Endothelial cell of umbilical vein (primary cell): ENCODE measurements around the gene DHTKD1. TPM values are rescaled to one million over a fixed set of nuclear protein-coding genes. Genes with fewer than 3 reads are reported as not detected.

Experiments
- BruUV-seq: library from RNA; stranded (reverse); fragments of 400-500 nt; replicated peaks from 2 replicates; lab custom pipeline; 2021; lab: Mats Ljungman, UMichigan
- CTCF ChIA-PET: fragments of 300-600, 350-600 bp; sonication (Branson Sonifier 250); formaldehyde crosslinking; loops from one replicate; lab custom pipeline; 2021; ENCODE audit warnings: antibody characterized with exemption, inconsistent platforms; lab: Charles Lee
- POLR2A ChIA-PET: fragments of 300-600, 350-600 bp; sonication (Branson Sonifier 250); formaldehyde crosslinking; loops from one replicate; lab custom pipeline; 2021; ENCODE audit warnings: antibody characterized with exemption, inconsistent platforms; lab: Charles Lee
- DNase-seq: peaks from one replicate; pipeline ENCODE4 v3.0.0-alpha.2; 2011; ENCODE audit warnings: low read depth, low spot score
- FAIRE-seq: peaks from 2 replicates; lab custom pipeline; 2011; peaks lifted over from hg19 to GRCh38; lab: Jason Lieb, UNC
- H2AFZ ChIP-seq: 2 replicates; pipeline ENCODE4 v1.6.0; 2012; ENCODE audit warnings: low read depth, low read length, control low read depth, inconsistent platforms
- H3K27ac ChIP-seq: 2 replicates; pipeline ENCODE4 v1.5.1; 2011; ENCODE audit warnings: low read depth, mild to moderate bottlenecking, control low read depth, low read length, moderate library complexity; ENCODE audit not compliant: insufficient read depth
- H3K27me3 ChIP-seq, 2 experiments: 2 replicates each; pipeline versions ENCODE4 v1.6.0 to v1.6.1; 2011; ENCODE audit warnings: low read length in 2 of 2, mixed read lengths in 1 of 2; ENCODE audit not compliant: control insufficient read depth in 2 of 2, insufficient read depth in 2 of 2
- H3K36me3 ChIP-seq, 2 experiments: 2 replicates in 1 of 2; 3 replicates in 1 of 2; pipeline ENCODE4 v1.5.1; 2011; ENCODE audit warnings: low read length in 2 of 2, mild to moderate bottlenecking in 1 of 2, moderate library complexity in 1 of 2; ENCODE audit not compliant: control insufficient read depth in 2 of 2, insufficient read depth in 2 of 2; ENCODE audit errors: extremely low read depth in 1 of 2
- H3K4me1 ChIP-seq: 3 replicates; pipeline ENCODE4 v1.5.1; 2011; ENCODE audit warnings: mild to moderate bottlenecking, low read length; ENCODE audit not compliant: control insufficient read depth, insufficient read depth; ENCODE audit errors: extremely low read depth
- H3K4me2 ChIP-seq: 2 replicates; pipeline ENCODE4 v1.6.1; 2011; ENCODE audit warnings: low read length, control low read depth, mixed read lengths; ENCODE audit not compliant: insufficient read depth
- H3K4me3 ChIP-seq, 3 experiments: fragments of 200-600 bp in 1 of 3; sonication (generic), shearing (Covaris generic) in 1 of 3; replicated peaks in 1 of 3; 2 replicates each; pipeline ENCODE4 v1.5.1; 2011 to 2016; ENCODE audit warnings: control low read depth in 3 of 3, low read length in 3 of 3, mild to moderate bottlenecking in 2 of 3, inconsistent platforms in 1 of 3, low read depth in 1 of 3, moderate library complexity in 1 of 3; ENCODE audit not compliant: insufficient read depth in 1 of 3
- H3K79me2 ChIP-seq: 2 replicates; pipeline ENCODE4 v1.6.0; 2012; ENCODE audit warnings: low read length, inconsistent platforms; ENCODE audit not compliant: control insufficient read depth, insufficient read depth
- H3K9ac ChIP-seq: replicated peaks from 2 replicates; pipeline ENCODE3; 2011; ENCODE audit warnings: low read length, control low read depth; ENCODE audit not compliant: insufficient read depth; ENCODE audit errors: extremely low read depth
- H3K9me1 ChIP-seq: replicated peaks from 3 replicates; pipeline ENCODE4 v1.6.0; 2011; ENCODE audit warnings: mild to moderate bottlenecking, low read length; ENCODE audit not compliant: control insufficient read depth, insufficient read depth; ENCODE audit errors: extremely low read depth
- H3K9me3 ChIP-seq: replicated peaks from 2 replicates; pipeline ENCODE4 v1.5.1; 2012; ENCODE audit warnings: low read length, inconsistent platforms; ENCODE audit not compliant: control insufficient read depth, insufficient read depth
- H4K20me1 ChIP-seq: replicated peaks from 2 replicates; pipeline ENCODE3; 2011; ENCODE audit warnings: mild to moderate bottlenecking, low read length; ENCODE audit not compliant: control insufficient read depth, insufficient read depth; ENCODE audit errors: extremely low read depth
- CTCF ChIP-seq, 2 donors: IDR thresholded peaks; 1 replicate in 1 of 2; 2 replicates in 1 of 2; pipeline ENCODE4 v1.5.1; 2011; ENCODE audit warnings: low read length in 2 of 2, mild to moderate bottlenecking in 2 of 2, moderate library complexity in 2 of 2, control low read depth in 1 of 2, inconsistent platforms in 1 of 2, low read depth in 1 of 2; ENCODE audit not compliant: insufficient read depth in 1 of 2; ENCODE audit errors: extremely low read depth in 1 of 2
- EZH2 ChIP-seq: IDR thresholded peaks from 2 replicates; pipeline ENCODE4 v1.6.1; 2012; ENCODE audit warnings: borderline replicate concordance, low read depth, mild to moderate bottlenecking, moderate library complexity, low read length, inconsistent platforms; ENCODE audit not compliant: severe bottlenecking
- FOS ChIP-seq: IDR thresholded peaks from 2 replicates; pipeline ENCODE4 v1.6.1; 2011; ENCODE audit warnings: mild to moderate bottlenecking, low read length, moderate library complexity, borderline replicate concordance; ENCODE audit not compliant: insufficient read depth
- GATA2 ChIP-seq: IDR thresholded peaks from 2 replicates; pipeline ENCODE4 v1.7.0; 2011; ENCODE audit warnings: low read depth, mild to moderate bottlenecking, moderate library complexity, mixed read lengths, low read length; ENCODE audit not compliant: insufficient read length, insufficient read depth
- JUN ChIP-seq: IDR thresholded peaks from 2 replicates; pipeline ENCODE4 v1.6.1; 2011; ENCODE audit warnings: borderline replicate concordance, low read depth; ENCODE audit not compliant: insufficient read length, insufficient read depth
- MAX ChIP-seq: IDR thresholded peaks from 2 replicates; pipeline ENCODE4 v1.6.1; 2011; ENCODE audit not compliant: insufficient read depth, insufficient read length
- MYC ChIP-seq: IDR thresholded peaks from one replicate; pipeline ENCODE4 v1.6.1; 2011; ENCODE audit warnings: mild to moderate bottlenecking, low read depth, low read length
- POLR2A ChIP-seq: IDR thresholded peaks from 2 replicates; pipeline ENCODE4 v1.6.1; 2012; ENCODE audit warnings: low read depth, mild to moderate bottlenecking, control low read depth, low read length
- POLR2AphosphoS5 ChIP-seq: IDR thresholded peaks from 2 replicates; pipeline ENCODE4 v1.6.1; 2012; ENCODE audit warnings: low read depth, mild to moderate bottlenecking, control low read depth, low read length, moderate library complexity; ENCODE audit not compliant: insufficient read depth
- dilution Hi-C: fragments of 300-500 bp; cut with MboI; formaldehyde crosslinking; loops from one replicate; pipeline ENCODE4 v1.15.0; 2019; ENCODE audit warnings: low sequenced_read_pairs; ENCODE audit not compliant: extremely low pct_ligation_motif_present
- intact Hi-C: fragments of 100-400 bp; cut with micrococcal nuclease; formaldehyde crosslinking; loops from one replicate; pipeline ENCODE4 v1.10.0; 2022
- polyA plus RNA-seq, 4 experiments: library from polyadenylated mRNA; depleted of rRNA in 3 of 4; stranded (reverse) in 3 of 4; unstranded in 1 of 4; fragments of >200 nt; gene quantifications; 2 replicates each; pipeline versions ENCODE4 v1.2.1 to v1.2.3, GENCODE V29; 2011 to 2012; ENCODE audit warnings: missing spikeins in 1 of 4
- total RNA-seq: library from RNA; stranded (reverse); gene quantifications from 2 replicates; pipeline ENCODE4 v1.2.3, GENCODE V29; 2021

DHTKD1 gene
- total and polyA plus RNA-seq, 2 donors (not counting 3 experiments of a cell fraction or from before 2014, with no cell fraction given): 15.3 to 22.9 TPM

GRCh38 chr10:12098966-12099365, 30.2 kb downstream of the DHTKD1 start:
- FAIRE-seq: no peak
- Histone ChIP-seq H3K4me1 (no peaks in the 10 kb centered on the region), H3K9me1 (no peaks in the 10 kb centered on the region), H3K36me3 (peaks cover 0 to 7% of the 10 kb centered on the region in 2 experiments), H3K27ac (no peak overlapping the region), H3K9ac (no peak overlapping the region), H3K4me3 (no peak overlapping the region), H4K20me1 (no peaks in the 10 kb centered on the region), H3K4me2 (no peak overlapping the region), H2AFZ (no peak overlapping the region), H3K79me2 (no peaks in the 10 kb centered on the region), H3K27me3 (no peaks in the 10 kb centered on the region), H3K9me3 (no peaks in the 10 kb centered on the region)
- ChIA-PET CTCF (no interaction called here), POLR2A (no interaction called here)
- dilution Hi-C loops (no loop called here), intact Hi-C loops (no loop called here)
- TF ChIP-seq GATA2: no peak
- no peak for TF ChIP-seq EZH2
- TF ChIP-seq MYC: no peak
- no peak for TF ChIP-seq MAX
- no peak for TF ChIP-seq JUN
- no peak for TF ChIP-seq FOS
- TF ChIP-seq POLR2AphosphoS5: no peak
- no peak for TF ChIP-seq POLR2A
- TF ChIP-seq CTCF (IDR thresholded peaks at IDR 0.05; ENCODE audit: extremely low read depth in 1 of 2, insufficient read depth in 1 of 2, low read depth in 1 of 2, low read length in 2 of 2): no peak
- DNase-seq: no peak
- BruUV-seq: no TSS peak
